Measurements from ENCODE around the gene MB21D2. TPM values are rescaled to one million over a fixed set of nuclear protein-coding genes. Genes with fewer than 3 reads are reported as not detected.

Gene MB21D2
- total and polyA plus RNA-seq, 2 donors (not counting 1 experiment from before 2014, with no cell fraction given): 0.03 to 0.20 TPM

GRCh38 chr3:192858849-192859585 is 58.6 kb downstream of the MB21D2 start:
- H4K20me1 ChIP-seq (ENCODE audit: control insufficient read depth, insufficient read depth, low read length, poor library complexity, severe bottlenecking): no peaks in the 10 kb centered on the region
- CTCF ChIA-PET: no interaction called here
- no peak overlapping the region for H3K27ac ChIP-seq (ENCODE audit: low read length in 2 of 2)
- peaks cover 0 to 3% (median 0%) of the 10 kb centered on the region in 4 experiments for H3K27me3 ChIP-seq (replicated peaks in 1 of 4; ENCODE audit: control extremely low read depth in 1 of 4, control insufficient read depth in 3 of 4, insufficient read depth in 4 of 4, low read length in 3 of 4)
- peaks cover 5% of the 10 kb centered on the region for H3K27me3 Mint-ChIP-seq
- no peak overlapping the region for H3K4me2 ChIP-seq (replicated peaks; ENCODE audit: low read depth, low read length, poor library complexity, severe bottlenecking)
- H3K27ac Mint-ChIP-seq: no peak overlapping the region
- H3K36me3 ChIP-seq (replicated peaks in 1 of 2; ENCODE audit: control extremely low read depth in 1 of 2, control insufficient read depth in 1 of 2, extremely low read depth in 1 of 2, insufficient read depth in 2 of 2, low read length in 1 of 2): no peaks in the 10 kb centered on the region
- ATAC-seq (ENCODE audit: low read depth): no peak
- DNase-seq: no peak
- TF ChIP-seq CTCF (IDR thresholded peaks at IDR 0.05): no peak
- no peak for TF ChIP-seq EZH2 (IDR thresholded peaks at IDR 0.05; ENCODE audit: borderline replicate concordance, insufficient read depth, low read depth, low read length, poor library complexity, severe bottlenecking)
- H3K9ac ChIP-seq (ENCODE audit: low read length): no peak overlapping the region
- no peak overlapping the region for H3K4me3 ChIP-seq (ENCODE audit: control extremely low read depth in 1 of 5, extremely low read depth in 1 of 5, insufficient read depth in 1 of 5, low read depth in 2 of 5, low read length in 4 of 5)
- intact Hi-C loops (cut with micrococcal nuclease): no loop called here
- H3K79me2 ChIP-seq (ENCODE audit: control insufficient read depth, insufficient read depth, low read length): no peaks in the 10 kb centered on the region
- no peaks in the 10 kb centered on the region for H3K4me1 Mint-ChIP-seq
- no peaks in the 10 kb centered on the region for H3K9me3 Mint-ChIP-seq (ENCODE audit: insufficient read depth)
- no peaks in the 10 kb centered on the region for H3K9me3 ChIP-seq (ENCODE audit: control extremely low read depth in 1 of 3, control insufficient read depth in 2 of 3, insufficient read depth in 1 of 3, low read length in 2 of 3)
- POLR2A ChIA-PET: no interaction called here
- H2AFZ ChIP-seq (ENCODE audit: insufficient read depth, low read depth, low read length, poor library complexity, severe bottlenecking): no peak overlapping the region
- WGBS (ENCODE audit: insufficient coverage): 89% methylated on average over 9 of the region's 9 CpGs
- no peaks in the 10 kb centered on the region for H3K4me1 ChIP-seq (ENCODE audit: control insufficient read depth in 2 of 2, insufficient read depth in 2 of 2, low read length in 2 of 2)
- no peak overlapping the region for H3K4me3 Mint-ChIP-seq

GRCh38 chr3:192857260-192857661 is 60.4 kb downstream of the MB21D2 start:
- Histone ChIP-seq H2AFZ (ENCODE audit: insufficient read depth, low read depth, low read length, poor library complexity, severe bottlenecking) (no peak overlapping the region), H3K79me2 (ENCODE audit: control insufficient read depth, insufficient read depth, low read length) (no peaks in the 10 kb centered on the region), H3K4me2 (replicated peaks; ENCODE audit: low read depth, low read length, poor library complexity, severe bottlenecking) (no peak overlapping the region), H3K4me1 (ENCODE audit: control insufficient read depth in 2 of 2, insufficient read depth in 2 of 2, low read length in 2 of 2) (no peaks in the 10 kb centered on the region), H4K20me1 (ENCODE audit: control insufficient read depth, insufficient read depth, low read length, poor library complexity, severe bottlenecking) (no peaks in the 10 kb centered on the region), H3K27ac (ENCODE audit: low read length in 2 of 2) (no peak overlapping the region), H3K27me3 (replicated peaks in 1 of 4; ENCODE audit: control extremely low read depth in 1 of 4, control insufficient read depth in 3 of 4, insufficient read depth in 4 of 4, low read length in 3 of 4) (peaks cover 0 to 3% (median 0%) of the 10 kb centered on the region in 4 experiments), H3K9ac (ENCODE audit: low read length) (no peak overlapping the region), H3K9me3 (ENCODE audit: control extremely low read depth in 1 of 3, control insufficient read depth in 2 of 3, insufficient read depth in 1 of 3, low read length in 2 of 3) (no peaks in the 10 kb centered on the region), H3K36me3 (replicated peaks in 1 of 2; ENCODE audit: control extremely low read depth in 1 of 2, control insufficient read depth in 1 of 2, extremely low read depth in 1 of 2, insufficient read depth in 2 of 2, low read length in 1 of 2) (no peaks in the 10 kb centered on the region), H3K4me3 (ENCODE audit: control extremely low read depth in 1 of 5, extremely low read depth in 1 of 5, insufficient read depth in 1 of 5, low read depth in 2 of 5, low read length in 4 of 5) (no peak overlapping the region)
- CTCF ChIA-PET: no interaction called here
- Mint-ChIP-seq H3K27me3 (peaks cover 5% of the 10 kb centered on the region), H3K4me1 (no peaks in the 10 kb centered on the region), H3K4me3 (no peak overlapping the region), H3K9me3 (ENCODE audit: insufficient read depth) (no peaks in the 10 kb centered on the region), H3K27ac (no peak overlapping the region)
- DNase-seq: no peak
- TF ChIP-seq CTCF (IDR thresholded peaks at IDR 0.05) (no peak), EZH2 (IDR thresholded peaks at IDR 0.05; ENCODE audit: borderline replicate concordance, insufficient read depth, low read depth, low read length, poor library complexity, severe bottlenecking) (no peak)
- intact Hi-C loops (cut with micrococcal nuclease): no loop called here
- no peak for ATAC-seq (ENCODE audit: low read depth)
- 94% methylated on average over 2 of the region's 7 CpGs for WGBS (ENCODE audit: insufficient coverage)
- POLR2A ChIA-PET: no interaction called here

Measured in B cell (primary cell).